SU-DHL-6 (cell line): Measurements from ENCODE around the gene MBD3.

Experiments used
- H2AFZ ChIP-seq: fragments of 200-600 bp; sonication (generic); 2 replicates; pipeline ENCODE4 v1.6.1; 2014; ENCODE audit warnings: low read depth, mild to moderate bottlenecking, moderate library complexity, mixed read lengths, antibody characterized with exemption, low read length; ENCODE audit not compliant: severe bottlenecking
- H3F3A ChIP-seq: fragments of 200-600 bp; shearing (Covaris generic); 2 replicates; pipeline ENCODE4 v1.6.0; 2016; ENCODE audit warnings: antibody characterized with exemption, mild to moderate bottlenecking; ENCODE audit not compliant: insufficient read depth
- H3K27ac ChIP-seq: fragments of 200-600 bp; sonication (generic); 2 replicates; pipeline ENCODE4 v1.5.1; 2016; ENCODE audit warnings: low read depth, mild to moderate bottlenecking, low read length, moderate library complexity, mixed read lengths
- H3K27me3 ChIP-seq: fragments of 200-600 bp; sonication (generic), shearing (Covaris generic); 2 replicates; pipeline ENCODE4 v1.6.0; 2014; ENCODE audit warnings: mild to moderate bottlenecking, low read length
- H3K36me3 ChIP-seq: fragments of 200-600 bp; sonication (generic); 2 replicates; pipeline ENCODE4 v1.6.1; 2014; ENCODE audit warnings: mild to moderate bottlenecking, low read length, mixed read lengths
- H3K4me2 ChIP-seq: fragments of 300-600, 200-600 bp; shearing (Covaris generic), sonication (generic); 2 replicates; pipeline ENCODE4 v1.6.0; 2014; ENCODE audit warnings: low read length, low read depth, mild to moderate bottlenecking; ENCODE audit not compliant: poor library complexity, severe bottlenecking
- H3K4me3 ChIP-seq: fragments of 200-600 bp; sonication (generic); 2 replicates; pipeline ENCODE4 v1.5.1; 2014; ENCODE audit warnings: antibody characterized with exemption, low read length, mild to moderate bottlenecking, mixed read lengths; ENCODE audit not compliant: insufficient read depth, poor library complexity, severe bottlenecking
- H3K79me2 ChIP-seq: fragments of 200-600 bp; sonication (generic); 2 replicates; pipeline ENCODE4 v1.6.1; 2014; ENCODE audit warnings: mild to moderate bottlenecking, low read length, moderate library complexity; ENCODE audit not compliant: insufficient read depth
- H3K9ac ChIP-seq: fragments of 200-600 bp; sonication (generic); 2 replicates; pipeline ENCODE4 v1.7.0; 2014; ENCODE audit warnings: mild to moderate bottlenecking, low read length
- H3K9me2 ChIP-seq: fragments of 200-600 bp; sonication (generic); replicated peaks from 2 replicates; pipeline ENCODE4 v1.6.1; 2014; ENCODE audit warnings: low read length; ENCODE audit not compliant: insufficient read depth
- H3K9me3 ChIP-seq: fragments of 200-600 bp; sonication (generic); 2 replicates; pipeline ENCODE4 v1.6.1; 2014; ENCODE audit warnings: low read length, mixed read lengths; ENCODE audit not compliant: insufficient read depth
- H4K20me1 ChIP-seq: fragments of 200-600 bp; sonication (generic); 2 replicates; pipeline ENCODE4 v1.6.1; 2014; ENCODE audit warnings: low read depth, mild to moderate bottlenecking, antibody characterized with exemption, low read length, moderate library complexity, mixed read lengths
- EZH2phosphoT487 ChIP-seq: fragments of 200-600 bp; sonication (generic), shearing (Covaris generic); conservative IDR thresholded peaks from 2 replicates; pipeline ENCODE4 v1.6.1; 2018; ENCODE audit warnings: mild to moderate bottlenecking, antibody characterized with exemption, low read length, moderate library complexity, mixed read lengths
- TF ChIP-seq, protein P1 (sequence below): fragments of 200-600 bp; sonication (generic); IDR thresholded peaks from one replicate; pipeline ENCODE4 v1.5.1; 2017; ENCODE audit warnings: antibody characterized with exemption, mild to moderate bottlenecking, low read length, moderate library complexity; ENCODE audit not compliant: insufficient read depth, poor library complexity, severe bottlenecking

MBD3 gene

DNA sequence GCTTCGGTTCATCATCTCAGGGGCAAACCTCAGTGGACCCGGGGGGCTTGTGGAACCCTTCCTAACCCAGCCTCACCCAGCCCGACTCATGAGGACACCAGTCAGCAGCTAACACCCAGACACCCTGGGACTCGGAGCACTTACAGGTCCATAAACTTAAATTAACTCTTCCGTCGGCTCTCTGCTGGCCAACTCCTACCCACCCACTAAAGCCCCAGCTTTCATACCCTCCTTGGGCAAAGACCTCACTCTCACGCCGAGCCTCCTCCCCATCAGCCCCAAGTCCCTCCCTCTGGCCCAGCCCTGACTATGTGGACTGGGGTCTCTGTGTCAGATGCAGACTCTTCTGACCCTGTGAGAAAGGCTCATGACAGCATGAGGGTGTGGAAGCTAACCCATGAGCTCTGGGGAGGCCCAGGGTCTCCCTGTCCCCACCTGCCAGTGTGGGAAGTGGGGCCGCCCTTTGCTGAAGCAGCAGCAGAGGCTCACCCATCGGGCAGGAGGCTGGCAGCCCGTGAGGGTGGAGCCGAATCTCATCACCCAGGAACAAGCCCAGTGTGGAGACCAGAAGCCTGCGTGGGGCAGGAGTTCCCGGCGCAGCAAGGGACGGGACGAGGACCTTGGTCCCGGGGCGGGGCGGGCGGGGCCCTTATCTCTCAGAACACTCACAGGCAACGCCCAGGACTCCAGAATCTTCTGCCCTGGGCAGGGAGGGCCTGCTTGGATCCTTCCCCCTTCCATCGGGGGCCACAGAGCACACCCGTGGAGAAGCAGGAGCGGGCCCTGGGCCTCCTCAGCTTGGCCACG lies 40.0 kb upstream of the MBD3 start:
- H3K27me3 ChIP-seq: no peaks in the 10 kb centered on the region
- H3K27ac ChIP-seq: no peak overlapping the region
- H2AFZ ChIP-seq: no peak overlapping the region
- H3K79me2 ChIP-seq: peaks cover 76% of the 10 kb centered on the region
- peaks cover 20% of the 10 kb centered on the region for H4K20me1 ChIP-seq
- H3K36me3 ChIP-seq: peaks cover 8% of the 10 kb centered on the region
- no peak overlapping the region for H3K4me2 ChIP-seq
- H3K9ac ChIP-seq: no peak overlapping the region
- H3K9me3 ChIP-seq: no peaks in the 10 kb centered on the region
- no peaks in the 10 kb centered on the region for H3K9me2 ChIP-seq
- no peak overlapping the region for H3K4me3 ChIP-seq
- peaks cover 4% of the 10 kb centered on the region; the same call in 1 of the 2 replicates for H3F3A ChIP-seq
- TF ChIP-seq, protein P1, sequence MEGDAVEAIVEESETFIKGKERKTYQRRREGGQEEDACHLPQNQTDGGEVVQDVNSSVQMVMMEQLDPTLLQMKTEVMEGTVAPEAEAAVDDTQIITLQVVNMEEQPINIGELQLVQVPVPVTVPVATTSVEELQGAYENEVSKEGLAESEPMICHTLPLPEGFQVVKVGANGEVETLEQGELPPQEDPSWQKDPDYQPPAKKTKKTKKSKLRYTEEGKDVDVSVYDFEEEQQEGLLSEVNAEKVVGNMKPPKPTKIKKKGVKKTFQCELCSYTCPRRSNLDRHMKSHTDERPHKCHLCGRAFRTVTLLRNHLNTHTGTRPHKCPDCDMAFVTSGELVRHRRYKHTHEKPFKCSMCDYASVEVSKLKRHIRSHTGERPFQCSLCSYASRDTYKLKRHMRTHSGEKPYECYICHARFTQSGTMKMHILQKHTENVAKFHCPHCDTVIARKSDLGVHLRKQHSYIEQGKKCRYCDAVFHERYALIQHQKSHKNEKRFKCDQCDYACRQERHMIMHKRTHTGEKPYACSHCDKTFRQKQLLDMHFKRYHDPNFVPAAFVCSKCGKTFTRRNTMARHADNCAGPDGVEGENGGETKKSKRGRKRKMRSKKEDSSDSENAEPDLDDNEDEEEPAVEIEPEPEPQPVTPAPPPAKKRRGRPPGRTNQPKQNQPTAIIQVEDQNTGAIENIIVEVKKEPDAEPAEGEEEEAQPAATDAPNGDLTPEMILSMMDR: no peak
- no peak for TF ChIP-seq EZH2phosphoT487

DNA sequence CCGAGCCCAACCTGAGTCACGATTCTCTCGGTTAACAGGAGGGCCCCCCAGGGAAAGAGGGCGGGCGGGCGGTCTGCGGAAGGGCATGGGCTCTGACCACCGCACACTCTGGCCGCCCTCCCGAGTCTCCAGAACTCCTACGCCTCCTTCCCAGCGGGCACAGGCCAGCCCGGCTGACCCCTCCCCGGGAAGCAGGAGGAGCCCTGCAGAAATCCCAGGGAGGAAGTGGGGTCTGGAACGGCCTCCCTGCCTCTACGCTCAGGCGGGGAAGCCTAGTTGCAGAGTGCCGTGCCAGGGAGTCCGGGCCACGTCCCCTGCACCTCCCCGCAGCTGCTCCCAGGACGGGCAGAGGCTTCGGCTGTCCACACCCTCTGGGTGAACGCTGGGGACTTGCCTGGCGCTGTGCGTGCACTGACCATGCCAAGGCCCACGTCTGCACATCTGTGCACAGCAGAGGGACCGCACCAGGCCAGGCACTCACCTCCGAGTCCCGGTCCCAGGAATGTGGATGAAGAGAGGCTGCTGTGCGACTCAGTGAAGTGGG lies 39.0 kb upstream of the MBD3 start:
- TF ChIP-seq, protein P1: no peak
- no peak for TF ChIP-seq EZH2phosphoT487
- H3K9me2 ChIP-seq: no peaks in the 10 kb centered on the region
- no peak overlapping the region for H2AFZ ChIP-seq
- no peak overlapping the region for H3K4me3 ChIP-seq
- H3F3A ChIP-seq: peaks cover 4% of the 10 kb centered on the region; the same call in 1 of the 2 replicates
- no peak overlapping the region for H3K4me2 ChIP-seq
- peaks cover 65% of the 10 kb centered on the region for H3K79me2 ChIP-seq
- no peaks in the 10 kb centered on the region for H3K27me3 ChIP-seq
- peaks cover 19% of the 10 kb centered on the region for H4K20me1 ChIP-seq
- H3K9ac ChIP-seq: no peak overlapping the region
- H3K27ac ChIP-seq: no peak overlapping the region
- no peaks in the 10 kb centered on the region for H3K9me3 ChIP-seq
- peaks cover 8% of the 10 kb centered on the region for H3K36me3 ChIP-seq

DNA sequence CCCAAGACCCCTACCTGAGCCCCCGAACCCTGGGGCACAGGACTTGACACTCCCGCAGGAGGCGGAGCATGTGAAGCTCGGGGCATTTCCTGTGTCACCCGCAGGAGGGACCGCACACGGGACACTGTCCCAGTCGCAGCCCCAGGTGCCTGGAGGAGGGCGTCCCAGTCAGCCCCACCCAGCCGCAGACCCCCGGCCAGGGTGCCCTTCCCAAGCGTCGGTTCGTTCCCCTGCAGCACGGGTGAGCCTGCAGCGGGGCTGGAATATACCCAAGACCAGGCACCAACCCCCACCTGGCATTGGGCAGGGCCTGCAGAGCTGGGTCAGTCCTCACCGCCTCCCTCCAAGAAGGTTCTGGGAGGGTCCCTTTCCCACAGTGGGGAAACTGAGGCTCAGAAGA lies 38.1 kb upstream of the MBD3 start:
- Histone ChIP-seq H3K9ac (no peak overlapping the region), H3K9me3 (no peaks in the 10 kb centered on the region), H3K79me2 (peaks cover 58% of the 10 kb centered on the region), H3K27me3 (no peaks in the 10 kb centered on the region), H3K27ac (no peak overlapping the region), H3K4me3 (no peak overlapping the region), H4K20me1 (peaks cover 16% of the 10 kb centered on the region), H3K4me2 (no peak overlapping the region), H3F3A (peaks cover 4% of the 10 kb centered on the region; the same call in 1 of the 2 replicates), H3K36me3 (peaks cover 8% of the 10 kb centered on the region), H2AFZ (no peak overlapping the region), H3K9me2 (no peaks in the 10 kb centered on the region)
- no peak for TF ChIP-seq EZH2phosphoT487
- TF ChIP-seq, protein P1: no peak
